ENCODE data around the gene MEGF6. TPM values are rescaled to one million over a fixed set of nuclear protein-coding genes. Genes with fewer than 3 reads are reported as not detected.

MEGF6 gene
- total RNA-seq, 2 experiments from 2014 or later = 2.0 to 2.5 TPM

DNA sequence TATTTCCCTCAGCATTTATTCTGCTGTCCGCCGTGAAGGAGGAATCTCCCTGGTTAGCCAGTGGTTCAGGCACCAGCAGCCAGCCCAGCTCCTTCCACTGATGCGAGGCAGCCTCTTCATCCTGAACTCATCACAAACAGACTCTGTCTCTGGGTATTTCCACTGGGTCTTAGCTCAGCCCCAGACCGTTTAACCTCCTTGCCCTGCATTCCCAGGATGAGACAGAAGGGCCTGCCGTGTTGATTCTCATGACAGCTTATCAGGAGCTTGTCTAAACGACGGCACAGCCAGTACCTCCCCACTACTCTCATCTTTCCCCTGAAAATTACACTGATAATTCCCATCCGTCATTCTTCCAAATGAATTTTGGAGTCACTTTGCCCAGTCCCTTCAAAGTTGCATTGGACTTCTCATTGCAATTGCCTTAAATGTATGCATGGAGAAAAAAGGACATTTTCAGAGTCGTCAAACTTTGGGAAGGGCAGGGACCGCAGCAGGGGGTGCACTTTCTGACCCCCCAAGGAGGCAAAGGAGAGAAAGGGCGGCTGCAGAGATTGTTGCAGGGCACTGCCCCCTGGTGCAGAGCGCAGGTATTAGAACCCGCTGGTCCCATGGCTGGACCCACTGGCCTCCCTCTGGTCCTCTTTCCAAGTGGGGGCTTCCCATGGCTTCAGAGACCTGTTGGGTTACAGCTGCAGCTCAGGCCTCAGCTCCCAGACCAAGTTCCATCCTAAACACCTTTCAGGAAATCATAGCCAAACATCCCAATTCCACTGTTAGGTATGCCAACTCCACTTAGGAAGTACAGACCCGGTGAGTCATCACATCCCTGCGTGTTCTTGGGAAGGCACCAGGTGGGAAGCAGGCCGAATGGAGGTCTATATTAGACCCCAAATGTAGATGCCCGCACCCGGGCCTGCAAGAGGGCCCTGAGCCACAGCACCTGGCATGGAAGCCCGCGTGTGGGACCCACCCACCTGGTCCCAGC, 3.7 kb upstream of the MEGF6 start:
- Mint-ChIP-seq H3K9me3 (no peaks in the 10 kb centered on the region), H3K36me3 (ENCODE audit: low read depth) (no peaks in the 10 kb centered on the region), H3K27ac (no peak overlapping the region), H3K4me3 (no peak overlapping the region), H3K4me1 (ENCODE audit: low read depth) (peaks cover 10% of the 10 kb centered on the region), H3K27me3 (peaks cover 4% of the 10 kb centered on the region)
- DNase-seq = peak; percentile 38
- ChIA-PET POLR2A (no interaction called here), CTCF (interaction anchor here (0.7 to 2.2 kb wide), 9 partner anchors 15 to 124 kb away, joined by 3 to 8 read pairs (median 3); no protein-coding TSS in a partner anchor)
- TF ChIP-seq, protein P1, sequence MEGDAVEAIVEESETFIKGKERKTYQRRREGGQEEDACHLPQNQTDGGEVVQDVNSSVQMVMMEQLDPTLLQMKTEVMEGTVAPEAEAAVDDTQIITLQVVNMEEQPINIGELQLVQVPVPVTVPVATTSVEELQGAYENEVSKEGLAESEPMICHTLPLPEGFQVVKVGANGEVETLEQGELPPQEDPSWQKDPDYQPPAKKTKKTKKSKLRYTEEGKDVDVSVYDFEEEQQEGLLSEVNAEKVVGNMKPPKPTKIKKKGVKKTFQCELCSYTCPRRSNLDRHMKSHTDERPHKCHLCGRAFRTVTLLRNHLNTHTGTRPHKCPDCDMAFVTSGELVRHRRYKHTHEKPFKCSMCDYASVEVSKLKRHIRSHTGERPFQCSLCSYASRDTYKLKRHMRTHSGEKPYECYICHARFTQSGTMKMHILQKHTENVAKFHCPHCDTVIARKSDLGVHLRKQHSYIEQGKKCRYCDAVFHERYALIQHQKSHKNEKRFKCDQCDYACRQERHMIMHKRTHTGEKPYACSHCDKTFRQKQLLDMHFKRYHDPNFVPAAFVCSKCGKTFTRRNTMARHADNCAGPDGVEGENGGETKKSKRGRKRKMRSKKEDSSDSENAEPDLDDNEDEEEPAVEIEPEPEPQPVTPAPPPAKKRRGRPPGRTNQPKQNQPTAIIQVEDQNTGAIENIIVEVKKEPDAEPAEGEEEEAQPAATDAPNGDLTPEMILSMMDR (IDR thresholded peaks at IDR 0.05) = peak; percentile 60
- intact Hi-C loops (cut with micrococcal nuclease) = no loop called here
- no peak for ATAC-seq

DNA sequence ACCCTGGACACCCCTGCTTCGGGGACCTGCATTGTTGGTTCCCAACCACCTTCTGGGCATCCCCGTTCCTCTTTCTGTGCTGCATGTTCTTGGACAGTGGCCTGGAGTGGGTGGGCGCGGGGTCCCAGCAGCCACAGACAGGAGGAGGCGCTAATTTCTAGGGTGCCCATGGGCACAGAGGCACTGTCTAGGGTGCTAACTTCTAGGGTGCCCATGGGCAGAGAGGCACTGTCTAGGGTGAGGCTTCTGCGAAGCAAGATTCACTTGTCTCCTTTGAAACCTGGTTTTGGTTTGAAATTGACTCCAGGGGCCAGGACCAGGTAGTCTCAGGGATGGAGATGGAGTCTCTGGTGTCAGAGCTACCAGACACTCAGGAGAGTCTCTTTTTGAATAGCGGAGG, 815 bp upstream of the MEGF6 start:
- TF ChIP-seq, protein P1 (IDR thresholded peaks at IDR 0.05) = no peak
- ATAC-seq (no peak), DNase-seq (no peak)
- Mint-ChIP-seq H3K9me3 (no peaks in the 10 kb centered on the region), H3K27ac (no peak overlapping the region), H3K36me3 (ENCODE audit: low read depth) (no peaks in the 10 kb centered on the region), H3K27me3 (peaks cover 11% of the 10 kb centered on the region), H3K4me1 (ENCODE audit: low read depth) (peaks cover 4% of the 10 kb centered on the region), H3K4me3 (peak overlapping the region; percentile 53)
- intact Hi-C loops (cut with micrococcal nuclease) = no loop called here
- POLR2A ChIA-PET = no interaction called here
- CTCF ChIA-PET = no interaction called here

DNA sequence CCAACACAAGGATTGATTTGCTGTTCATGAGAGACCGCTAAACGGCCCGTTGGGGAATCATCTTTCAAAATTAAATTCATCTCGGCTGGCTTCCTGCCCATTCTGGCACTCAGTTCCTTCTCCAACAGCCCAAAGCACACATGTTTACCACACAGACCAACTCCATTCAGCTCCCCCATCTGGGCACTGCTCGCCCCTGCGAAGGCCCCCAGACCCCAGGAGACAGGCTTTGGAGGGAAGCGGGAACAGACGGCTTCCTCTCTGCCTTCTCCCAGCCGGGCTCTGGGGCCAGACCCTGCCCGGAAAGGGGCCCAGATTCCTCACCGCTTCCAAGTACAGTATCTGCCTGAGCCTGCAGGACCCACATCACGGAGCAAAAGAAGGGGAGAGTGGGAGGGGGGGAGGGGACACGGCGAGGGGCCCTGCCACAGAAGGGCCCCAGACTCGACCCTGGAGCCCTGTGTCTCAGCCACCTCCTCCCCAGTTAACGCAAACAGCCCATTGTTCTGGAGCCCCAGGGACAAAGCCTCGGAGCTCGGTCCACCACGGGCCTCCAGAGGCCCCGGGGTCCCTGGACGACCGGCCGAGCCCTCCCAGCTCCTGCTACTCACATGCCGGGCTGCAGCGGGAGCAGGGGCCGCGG, 660 bp downstream of the MEGF6 start:
- TF ChIP-seq, protein P1 (IDR thresholded peaks at IDR 0.05) = no peak
- ChIA-PET POLR2A (no interaction called here), CTCF (no interaction called here)
- DNase-seq (no peak), ATAC-seq (peak; percentile 5)
- Mint-ChIP-seq H3K27ac (no peak overlapping the region), H3K4me3 (peak overlapping the region; percentile 34), H3K36me3 (ENCODE audit: low read depth) (no peaks in the 10 kb centered on the region), H3K9me3 (no peaks in the 10 kb centered on the region), H3K4me1 (ENCODE audit: low read depth) (peaks cover 4% of the 10 kb centered on the region), H3K27me3 (peaks cover 11% of the 10 kb centered on the region)
- intact Hi-C loops (cut with micrococcal nuclease) = no loop called here

DNA sequence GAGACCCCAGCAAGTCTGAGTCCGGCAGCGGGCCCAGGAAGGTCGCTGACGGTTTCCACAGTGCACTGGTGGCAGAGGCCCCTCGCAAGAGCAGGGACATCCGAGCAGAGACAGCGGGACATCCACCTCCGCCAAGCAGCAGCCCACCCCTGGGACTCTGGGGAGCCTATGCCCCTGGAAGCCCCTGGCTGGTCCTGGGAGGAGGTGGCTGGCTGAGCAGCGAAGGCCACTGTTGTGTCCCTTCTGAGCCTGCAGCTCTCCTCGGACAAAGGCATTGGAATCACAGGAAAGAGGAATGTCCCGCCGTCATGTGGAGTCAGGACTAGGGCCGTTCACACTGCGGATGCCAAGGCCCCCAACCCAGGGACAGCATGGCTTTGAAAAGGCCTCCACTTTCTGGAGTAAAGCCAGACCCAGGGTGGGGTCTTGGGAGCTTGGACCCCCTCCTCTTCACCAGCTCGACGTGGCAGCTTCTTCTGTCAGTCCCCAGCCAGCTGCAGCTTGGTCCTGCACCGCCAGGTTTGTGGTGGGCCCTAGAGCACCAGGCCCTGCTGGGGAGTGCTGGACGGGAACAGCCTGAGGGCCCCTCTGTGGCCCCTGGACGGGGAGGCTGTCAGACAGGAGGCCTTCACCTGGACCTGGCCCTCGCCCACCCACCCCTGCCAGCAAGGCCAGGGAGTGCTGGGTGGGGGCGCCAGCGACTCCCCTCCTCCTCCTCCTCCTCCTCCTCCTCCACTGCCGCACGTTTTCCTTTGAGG, 1.4 kb downstream of the MEGF6 start:
- POLR2A ChIA-PET = no interaction called here
- Mint-ChIP-seq H3K27ac (no peak overlapping the region), H3K36me3 (ENCODE audit: low read depth) (no peaks in the 10 kb centered on the region), H3K4me1 (ENCODE audit: low read depth) (peaks cover 4% of the 10 kb centered on the region), H3K4me3 (no peak overlapping the region), H3K27me3 (peaks cover 11% of the 10 kb centered on the region), H3K9me3 (no peaks in the 10 kb centered on the region)
- TF ChIP-seq, protein P1 (IDR thresholded peaks at IDR 0.05) = no peak
- DNase-seq = no peak
- ATAC-seq = no peak
- CTCF ChIA-PET = interaction anchor here (1.1 kb wide), 1 partner anchor 119 kb away, joined by 3 read pairs; no protein-coding TSS in a partner anchor
- intact Hi-C loops (cut with micrococcal nuclease) = no loop called here

Data from activated CD8-positive, alpha-beta T cell treated with anti-CD3 and anti-CD28 coated beads for 36 hours (primary cell).